Measurements from ENCODE around the gene CADM2.
"Not testable (repeated sequence)": the region's sequence is repeated elsewhere in the genome, so short reads cannot be mapped to it uniquely, and the experiment has no call there.

The CADM2 gene

GRCh38 chr3:84958495-84959469 is at the start of gene CADM2:
CADM2 (plus strand) TSS chr3:84958989.
- DNase-seq (ENCODE audit: low read depth), result peak; percentile 36

GRCh38 chr3:84918592-84918991 is 40.2 kb upstream of the CADM2 start:
- not testable (repeated sequence) for DNase-seq (ENCODE audit: low read depth)

GRCh38 chr3:84922682-84923081 is 36.1 kb upstream of the CADM2 start:
- no peak for DNase-seq (ENCODE audit: low read depth)

GRCh38 chr3:84925571-84925970 is 33.2 kb upstream of the CADM2 start:
- DNase-seq (ENCODE audit: low read depth), result no peak

- DNase-seq (ENCODE audit: low read depth), result no peak
These were observed 15.4 kb upstream of the CADM2 start for GRCh38 chr3:84943379-84943778.

- DNase-seq (ENCODE audit: low read depth), result no peak
These were observed 12.5 kb upstream of the CADM2 start for GRCh38 chr3:84946240-84946639.

- no peak for DNase-seq (ENCODE audit: low read depth)
These were observed 882 bp downstream of the CADM2 start for GRCh38 chr3:84959470-84960271.

- DNase-seq (ENCODE audit: low read depth), result no peak
These were observed 1.8 kb downstream of the CADM2 start for GRCh38 chr3:84960581-84960980.

- DNase-seq (ENCODE audit: low read depth), result no peak
These were observed 2.2 kb downstream of the CADM2 start for GRCh38 chr3:84961011-84961410.

GRCh38 chr3:84961521-84962255 is 2.9 kb downstream of the CADM2 start:
- no peak for DNase-seq (ENCODE audit: low read depth)

- no peak for DNase-seq (ENCODE audit: low read depth)
These were observed 3.6 kb downstream of the CADM2 start for GRCh38 chr3:84962415-84962814.

GRCh38 chr3:84963137-84963536 is 4.3 kb downstream of the CADM2 start:
- DNase-seq (ENCODE audit: low read depth), result no peak

GRCh38 chr3:84965141-84965540 is 6.4 kb downstream of the CADM2 start:
- no peak for DNase-seq (ENCODE audit: low read depth)

- DNase-seq (ENCODE audit: low read depth), result no peak
These were observed 9.2 kb downstream of the CADM2 start for GRCh38 chr3:84967767-84968581.

- DNase-seq (ENCODE audit: low read depth), result no peak
These were observed 10.0 kb downstream of the CADM2 start for GRCh38 chr3:84968701-84969235.

GRCh38 chr3:84974347-84974746 is 15.6 kb downstream of the CADM2 start:
- no peak for DNase-seq (ENCODE audit: low read depth)

- no peak for DNase-seq (ENCODE audit: low read depth)
These were observed 18.2 kb downstream of the CADM2 start for GRCh38 chr3:84977021-84977420.

- DNase-seq (ENCODE audit: low read depth), result no peak
These were observed 20.1 kb downstream of the CADM2 start for GRCh38 chr3:84978843-84979242.

GRCh38 chr3:84980011-84980410 is 21.2 kb downstream of the CADM2 start:
- DNase-seq (ENCODE audit: low read depth), result no peak

- DNase-seq (ENCODE audit: low read depth), result no peak
These were observed 21.7 kb downstream of the CADM2 start for GRCh38 chr3:84980456-84980855.

GRCh38 chr3:84983490-84983889 is 24.7 kb downstream of the CADM2 start:
- no peak for DNase-seq (ENCODE audit: low read depth)

Measured in activated T-helper 9 cell treated with anti-CD3 and anti-CD28 coated beads, Interleukin-2, amount 50 U/mL, for 16 hours (primary cell).